ENCODE results near the gene CRIP2. TPM values are rescaled to one million over a fixed set of nuclear protein-coding genes. Genes with fewer than 3 reads are reported as not detected.

Gene CRIP2
- 67.7 and 141 TPM in 2 replicates for total RNA-seq

GRCh38 chr14:105474483-105475268, at the start of gene CRIP2:
Gene CRIP2, plus strand, starts transcription at chr14:105474821. Its CDS starts 42 bp downstream, at chr14:105474863.

GRCh38 chr14:105486163-105486973, 11.7 kb downstream of the CRIP2 start, which contains the start of gene CRIP1:
Gene CRIP1, plus strand, starts transcription at chr14:105486886. Its CDS starts 374 bp downstream, at chr14:105487260.

GRCh38 chr14:105490572-105491365, 16.1 kb downstream of the CRIP2 start, which contains the start of gene TEDC1:
Gene TEDC1, plus strand, starts transcription at chr14:105491246. Its CDS starts 130 bp downstream, at chr14:105491376.

GRCh38 chr14:105525861-105526775, 51.5 kb downstream of the CRIP2 start, which contains the start of gene TMEM121:
Gene TMEM121, plus strand, starts transcription at chr14:105526583. Its CDS starts 2,252 bp downstream, at chr14:105528835.

Other genes starting within 250 kb of the CRIP2 start
- gene BTBD6, start 226.3 kb upstream of the CRIP2 start, total RNA-seq = 56.4 and 58.4 TPM in 2 replicates
- 19.5 and 26.4 TPM in 2 replicates for gene BRF1, start 173.8 kb upstream of the CRIP2 start, total RNA-seq
- 31.4 and 53.8 TPM in 2 replicates for gene PACS2, start 160.1 kb upstream of the CRIP2 start, total RNA-seq
- gene TEX22, start 76.3 kb upstream of the CRIP2 start, total RNA-seq = not detected in 2 replicates
- gene MTA1, start 55.0 kb upstream of the CRIP2 start, total RNA-seq = 46.4 and 46.8 TPM in 2 replicates
- gene CRIP1, start 12.1 kb downstream of the CRIP2 start, total RNA-seq = 0.16 TPM in 1 of 2 replicates, not detected in the other
- gene TEDC1, start 16.4 kb downstream of the CRIP2 start, total RNA-seq = 14.3 and 34.0 TPM in 2 replicates
- 2.7 and 3.2 TPM in 2 replicates for gene TMEM121, start 51.8 kb downstream of the CRIP2 start, total RNA-seq

All from hair follicular keratinocyte (primary cell).